Activated CD4-positive, alpha-beta T cell treated with anti-CD3 and anti-CD28 coated beads, Interleukin-2, Interleukin-6, amounts not matched to agents 100 ng/mL and 50 ng/mL, durations not matched to agents 16 hours and 8 hours (primary cell): ENCODE results near the gene CACNB2.
"Not testable (repeated sequence)": the region's sequence is repeated elsewhere in the genome, so short reads cannot be mapped to it uniquely, and the experiment has no call there.

ENCODE experiments used
- DNase-seq: peaks from one replicate; pipeline ENCODE4 v3.0.0-alpha.2; 2020

Gene CACNB2

GRCh38 chr10:18583575-18584270 lies 443.5 kb downstream of the CACNB2 start:
- no peak for DNase-seq

- not testable (repeated sequence) for DNase-seq
Measured at GRCh38 chr10:18586637-18587036, 446.4 kb downstream of the CACNB2 start.

- DNase-seq = not testable (repeated sequence)
Measured at GRCh38 chr10:18591141-18591540, 450.9 kb downstream of the CACNB2 start.
